K562 (cell line): ENCODE measurements around the gene SLC25A26. TPM values are rescaled to one million over a fixed set of nuclear protein-coding genes. Genes with fewer than 3 reads are reported as not detected.

Experiments used
- ATAC-seq: fragments of 200-7000 bp; cut with Tn5 transposase; 3 replicates; pipeline ENCODE4 v1.9.1; 2020; ENCODE audit warnings: moderate library complexity
- BruUV-seq: library from RNA; stranded (reverse); fragments of 400-500 nt; replicated peaks from 2 replicates; lab custom pipeline; 2021; lab: Mats Ljungman, UMichigan
- CTCF ChIA-PET: fragments of 300-600 bp; formaldehyde crosslinking; extraction: SDS; loops from one replicate; lab custom pipeline; 2021; ENCODE audit warnings: low intra/inter-chr PET ratio; lab: Yijun Ruan, JAX
- POLR2A ChIA-PET: fragments of 300-600, 350-650 bp; sonication (Branson Sonifier 250); formaldehyde crosslinking; extraction: SDS; loops from one replicate; lab custom pipeline; 2021; ENCODE audit warnings: antibody characterized with exemption, inconsistent platforms; lab: Yijun Ruan, JAX
- DNase-seq, 4 experiments: peaks; one replicate each; pipeline versions ENCODE4 v3.0.0 to v3.0.0-alpha.2; 2011 to 2018; ENCODE audit warnings: low spot score in 3 of 4, mixed read lengths in 3 of 4; ENCODE audit errors: extremely low read depth in 1 of 4
- FAIRE-seq: peaks from 2 replicates; lab custom pipeline; 2011; peaks lifted over from hg19 to GRCh38; lab: Jason Lieb, UNC
- H2AFZ ChIP-seq: 2 replicates; pipeline ENCODE4 v1.6.0; 2011; ENCODE audit warnings: low read depth, low read length, control low read depth, inconsistent platforms
- H3K27ac ChIP-seq: fragments of 200-600 bp; 3 replicates; pipeline ENCODE4 v1.8.0; 2011; ENCODE audit warnings: low read depth, mild to moderate bottlenecking, control low read depth, inconsistent platforms, low read length, moderate library complexity, mixed read lengths; ENCODE audit errors: extremely low read depth
- H3K27me3 ChIP-seq, 2 experiments: fragments of 300-600 bp in 1 of 2; 2 replicates in 1 of 2; 3 replicates in 1 of 2; pipeline versions ENCODE4 v1.6.0 to v1.8.0; 2011; ENCODE audit warnings: inconsistent platforms in 2 of 2, low read length in 2 of 2, mild to moderate bottlenecking in 1 of 2, mixed read lengths in 1 of 2, moderate library complexity in 1 of 2; ENCODE audit not compliant: control insufficient read depth in 2 of 2, insufficient read depth in 2 of 2
- H3K36me3 ChIP-seq: fragments of 300-600 bp; 3 replicates; pipeline ENCODE4 v1.8.0; 2011; ENCODE audit warnings: mild to moderate bottlenecking, low read length, inconsistent platforms; ENCODE audit not compliant: control insufficient read depth, insufficient read depth
- H3K4me1 ChIP-seq, 2 experiments: fragments of 200-600 bp in 1 of 2; replicated peaks in 1 of 2; 2 replicates in 1 of 2; 3 replicates in 1 of 2; pipeline versions ENCODE4 v1.5.1 to v1.8.0; 2011; ENCODE audit warnings: inconsistent platforms in 2 of 2, low read length in 2 of 2, mild to moderate bottlenecking in 1 of 2, mixed read lengths in 1 of 2, moderate library complexity in 1 of 2; ENCODE audit not compliant: control insufficient read depth in 2 of 2, insufficient read depth in 2 of 2
- H3K4me2 ChIP-seq: 2 replicates; pipeline ENCODE4 v1.6.1; 2011; ENCODE audit warnings: low read length, control low read depth, inconsistent platforms, mixed read lengths; ENCODE audit not compliant: insufficient read depth
- H3K4me3 ChIP-seq: fragments of 200-600 bp; sonication (generic), shearing (Covaris generic); 2 replicates; pipeline ENCODE4 v1.5.1; 2016; ENCODE audit warnings: control low read depth, inconsistent platforms
- H3K79me2 ChIP-seq: fragments of 200-600 bp; 3 replicates; pipeline ENCODE4 v1.8.0; 2011; ENCODE audit warnings: low read length, inconsistent platforms; ENCODE audit not compliant: control insufficient read depth, insufficient read depth
- H3K9ac ChIP-seq, 2 experiments: 2 replicates each; pipeline versions ENCODE4 v1.6.0 to v1.6.1; 2011; ENCODE audit warnings: low read depth in 2 of 2, low read length in 2 of 2, control low read depth in 1 of 2, inconsistent platforms in 1 of 2, mild to moderate bottlenecking in 1 of 2, mixed read lengths in 1 of 2; ENCODE audit not compliant: insufficient read depth in 1 of 2
- H3K9me1 ChIP-seq: one replicate; pipeline ENCODE4 v1.6.0; 2011; ENCODE audit warnings: inconsistent platforms, mild to moderate bottlenecking, low read length, moderate library complexity; ENCODE audit not compliant: control insufficient read depth, insufficient read depth
- H3K9me3 ChIP-seq: replicated peaks from 2 replicates; pipeline ENCODE4 v1.5.1; 2011; ENCODE audit warnings: low read depth, low read length, inconsistent platforms; ENCODE audit not compliant: control insufficient read depth, insufficient read depth
- H4K20me1 ChIP-seq: replicated peaks from 2 replicates; pipeline ENCODE4 v1.6.1; 2011; ENCODE audit warnings: low read length, inconsistent platforms, mixed read lengths; ENCODE audit not compliant: control insufficient read depth, insufficient read depth
- CCAR2 ChIP-seq: fragments of 200-400 bp; formaldehyde crosslinking; IDR thresholded peaks from 2 replicates; pipeline ENCODE4 v1.6.1; 2017; ENCODE audit warnings: mild to moderate bottlenecking, low read depth, low read length
- CREM ChIP-seq: IDR thresholded peaks from 2 replicates; pipeline ENCODE4 v1.6.1; 2014; ENCODE audit warnings: antibody characterized with exemption, low read depth
- GABPB1 ChIP-seq: sonication (generic); formaldehyde crosslinking; IDR thresholded peaks from 2 replicates; pipeline ENCODE4 v1.8.0; 2022; ENCODE audit warnings: mild to moderate bottlenecking, missing genetic modification reagents
- HEY1 ChIP-seq: fragments of 250-450 bp; sonication (Bioruptor Pico); IDR thresholded peaks from 2 replicates; pipeline ENCODE4 v1.5.0; 2020; ENCODE audit warnings: mild to moderate bottlenecking, moderate library complexity, borderline replicate concordance
- NELFE ChIP-seq: IDR thresholded peaks from 2 replicates; pipeline ENCODE4 v1.6.1; 2011; ENCODE audit warnings: mild to moderate bottlenecking; ENCODE audit not compliant: insufficient read depth, insufficient read length
- PYGO2 ChIP-seq: fragments of 450-650 bp; IDR thresholded peaks from 2 replicates; pipeline ENCODE4 v1.6.1; 2016; ENCODE audit warnings: mild to moderate bottlenecking, missing genetic modification characterization, moderate library complexity, missing compliant biosample characterization
- ZNF239 ChIP-seq: fragments of 250-450 bp; sonication (Bioruptor Pico); IDR thresholded peaks from 2 replicates; pipeline ENCODE4 v1.4.0; 2020; ENCODE audit warnings: mild to moderate bottlenecking
- ZNF311 ChIP-seq: fragments of 250-450 bp; sonication (Bioruptor Pico); IDR thresholded peaks from 2 replicates; pipeline ENCODE4 v1.4.0; 2020; ENCODE audit warnings: mild to moderate bottlenecking, moderate library complexity
- WGBS: fragments of 100-300 bp; shearing (Covaris generic); methylation state at CpG from one replicate; pipeline ENCODE4 v1.1.6; 2016; ENCODE audit warnings: low coverage, mixed read lengths; ENCODE audit not compliant: insufficient coverage; ENCODE audit errors: missing lambda C conversion rate; 5-methylcytosine and 5-hydroxymethylcytosine counted together
- in situ Hi-C: fragments of 300-500 bp; cut with MboI; formaldehyde crosslinking; loops from 4 replicates; pipeline ENCODE4 v1.15.0; 2018; ENCODE audit warnings: inconsistent platforms, mixed read lengths
- intact Hi-C: fragments of 100-400 bp; cut with micrococcal nuclease; formaldehyde crosslinking; loops from 2 replicates; pipeline ENCODE4 v1.14.2; 2022
- polyA plus RNA-seq, 8 experiments: library from polyadenylated mRNA; depleted of rRNA in 4 of 8; stranded (reverse) in 5 of 8; unstranded in 3 of 8; fragments of >200 nt; fragmentation: Nextera tagmentation in 2 of 8; fragmentation: Illumina TruSeq in 1 of 8; extraction: Ambion mirVana in 2 of 8; extraction: Trizol in 1 of 8; gene quantifications; 2 replicates each; pipeline versions ENCODE4 v1.2.1 to v1.2.3, GENCODE V29; 2011 to 2014; ENCODE audit warnings: inconsistent platforms in 1 of 8, missing spikeins in 1 of 8
- total RNA-seq, 7 experiments: library from RNA; depleted of rRNA in 6 of 7; stranded (reverse); fragments of >200 nt in 6 of 7; fragmentation: Illumina TruSeq in 2 of 7; extraction: Trizol in 2 of 7; gene quantifications; 2 replicates each; pipeline versions ENCODE4 v1.2.1 to v1.2.3, GENCODE V29; 2011 to 2021; ENCODE audit warnings: low replicate concordance in 1 of 7
- TF ChIP-seq, protein P1 (sequence below): sonication (generic); formaldehyde crosslinking; IDR thresholded peaks from 2 replicates; pipeline ENCODE4 v1.8.1; 2023; ENCODE audit warnings: mild to moderate bottlenecking, missing genetic modification reagents, moderate library complexity
- TF ChIP-seq, protein P2 (sequence below): fragments of 250-450 bp; sonication (Bioruptor Pico); IDR thresholded peaks from 2 replicates; pipeline ENCODE4 v1.8.0; 2022; ENCODE audit warnings: inconsistent platforms

The SLC25A26 gene
- total and polyA plus RNA-seq, 9 of the 15 experiments (the other 6 are each of a cell fraction or from before 2014, with no cell fraction given), result 7.2 to 29.1 (median 12.6) TPM

DNA sequence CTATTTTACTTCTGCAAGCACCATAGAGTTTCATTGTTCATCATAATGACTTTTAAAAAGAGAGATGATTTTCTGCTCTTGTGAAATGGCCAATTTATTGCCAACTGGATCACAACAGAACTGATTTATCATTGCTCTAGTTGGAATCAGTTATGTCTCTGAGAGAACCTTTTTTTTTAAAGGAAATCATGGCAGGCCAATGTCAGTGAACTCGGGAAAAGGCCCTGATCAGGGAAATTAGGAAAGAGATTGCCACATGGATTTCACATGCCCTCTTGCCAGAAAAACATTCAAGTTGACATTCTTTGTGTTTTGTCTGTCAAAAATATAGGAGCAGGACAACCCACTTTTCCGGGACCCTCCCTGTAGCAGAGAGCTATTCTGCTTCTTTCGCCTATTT lies 12.6 kb upstream of the SLC25A26 start (continued):
- TF ChIP-seq, protein P1, sequence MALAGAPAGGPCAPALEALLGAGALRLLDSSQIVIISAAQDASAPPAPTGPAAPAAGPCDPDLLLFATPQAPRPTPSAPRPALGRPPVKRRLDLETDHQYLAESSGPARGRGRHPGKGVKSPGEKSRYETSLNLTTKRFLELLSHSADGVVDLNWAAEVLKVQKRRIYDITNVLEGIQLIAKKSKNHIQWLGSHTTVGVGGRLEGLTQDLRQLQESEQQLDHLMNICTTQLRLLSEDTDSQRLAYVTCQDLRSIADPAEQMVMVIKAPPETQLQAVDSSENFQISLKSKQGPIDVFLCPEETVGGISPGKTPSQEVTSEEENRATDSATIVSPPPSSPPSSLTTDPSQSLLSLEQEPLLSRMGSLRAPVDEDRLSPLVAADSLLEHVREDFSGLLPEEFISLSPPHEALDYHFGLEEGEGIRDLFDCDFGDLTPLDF (CRISPR knock-in tag), result no peak

DNA sequence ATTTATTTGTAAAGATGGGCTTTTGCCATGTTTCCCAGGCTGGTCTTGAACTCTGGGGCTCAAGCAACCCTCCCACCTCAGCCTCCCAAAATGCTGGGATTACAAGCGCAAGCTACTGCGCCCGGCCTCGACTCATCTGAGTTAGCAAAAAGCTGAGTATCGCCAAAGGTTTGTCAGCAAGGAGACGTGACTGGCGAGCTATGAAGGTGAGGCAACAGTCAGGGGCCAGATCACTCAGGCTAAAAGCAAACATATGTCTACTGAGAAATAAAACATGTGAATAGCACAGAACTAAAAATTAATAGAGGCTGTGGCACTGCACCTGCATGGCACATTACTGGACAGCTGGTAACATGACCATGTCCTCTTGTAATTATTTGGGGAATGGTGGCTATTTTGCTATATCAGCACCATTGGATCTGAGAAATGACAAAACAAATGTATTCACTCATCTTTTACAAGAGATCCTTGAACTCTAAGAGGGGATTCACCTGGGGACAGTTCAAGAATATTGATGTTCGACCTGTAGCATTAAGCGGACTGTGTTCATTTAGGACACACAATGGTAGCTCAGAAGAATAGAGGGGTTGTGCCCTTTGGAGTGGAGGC lies 10.0 kb upstream of the SLC25A26 start:
- H3K4me1 ChIP-seq, result no peaks in the 10 kb centered on the region
- TF ChIP-seq ZNF311, result no peak
- TF ChIP-seq CCAR2, result no peak
- TF ChIP-seq HEY1 (CRISPR knock-in tag), result no peak
- TF ChIP-seq, protein P2, sequence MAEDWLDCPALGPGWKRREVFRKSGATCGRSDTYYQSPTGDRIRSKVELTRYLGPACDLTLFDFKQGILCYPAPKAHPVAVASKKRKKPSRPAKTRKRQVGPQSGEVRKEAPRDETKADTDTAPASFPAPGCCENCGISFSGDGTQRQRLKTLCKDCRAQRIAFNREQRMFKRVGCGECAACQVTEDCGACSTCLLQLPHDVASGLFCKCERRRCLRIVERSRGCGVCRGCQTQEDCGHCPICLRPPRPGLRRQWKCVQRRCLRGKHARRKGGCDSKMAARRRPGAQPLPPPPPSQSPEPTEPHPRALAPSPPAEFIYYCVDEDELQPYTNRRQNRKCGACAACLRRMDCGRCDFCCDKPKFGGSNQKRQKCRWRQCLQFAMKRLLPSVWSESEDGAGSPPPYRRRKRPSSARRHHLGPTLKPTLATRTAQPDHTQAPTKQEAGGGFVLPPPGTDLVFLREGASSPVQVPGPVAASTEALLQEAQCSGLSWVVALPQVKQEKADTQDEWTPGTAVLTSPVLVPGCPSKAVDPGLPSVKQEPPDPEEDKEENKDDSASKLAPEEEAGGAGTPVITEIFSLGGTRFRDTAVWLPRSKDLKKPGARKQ (CRISPR knock-in tag), result no peak
- no peak for TF ChIP-seq NELFE
- TF ChIP-seq GABPB1 (CRISPR knock-in tag), result no peak
- no peak for TF ChIP-seq ZNF239 (CRISPR knock-in tag)
- no peak for TF ChIP-seq CREM
- TF ChIP-seq PYGO2 (tag), result no peak
- TF ChIP-seq, all 486 proteins: peak for 0
- DNase-seq (no peak), ATAC-seq (no peak), FAIRE-seq (no peak)
- in situ Hi-C loops (no loop called here), intact Hi-C loops (no loop called here)
- Histone ChIP-seq H3K9me3 (no peaks in the 10 kb centered on the region), H3K9ac (no peak overlapping the region), H3K27ac (no peak overlapping the region), H3K27me3 (no peaks in the 10 kb centered on the region), H3K4me2 (no peak overlapping the region), H3K9me1 (no peaks in the 10 kb centered on the region), H3K36me3 (no peaks in the 10 kb centered on the region), H2AFZ (no peak overlapping the region), H4K20me1 (no peaks in the 10 kb centered on the region), H3K79me2 (no peaks in the 10 kb centered on the region), H3K4me3 (no peak overlapping the region)
- no TSS peak for BruUV-seq
- POLR2A ChIA-PET, result interaction anchor here (0.8 to 1.3 kb wide), 2 partner anchors 8 kb away, joined by 3 read pairs; no protein-coding TSS in a partner anchor
- WGBS, result 0% methylated on average over 8 of the region's 9 CpGs
- CTCF ChIA-PET, result no interaction called here
